HEK293T (cell line): ENCODE measurements around the gene ADAMTSL2.

Experiments used
- ARNT ChIP-seq: fragments of 450-650 bp; IDR thresholded peaks from 2 replicates; pipeline ENCODE4 v1.6.1; 2017; ENCODE audit warnings: mild to moderate bottlenecking
- BHLHE40 ChIP-seq: fragments of 450-650 bp; IDR thresholded peaks from 2 replicates; pipeline ENCODE4 v1.6.1; 2016; ENCODE audit warnings: mild to moderate bottlenecking, moderate library complexity, borderline replicate concordance
- CTBP1 ChIP-seq: fragments of 450-650 bp; IDR thresholded peaks from 2 replicates; pipeline ENCODE4 v1.6.1; 2016; ENCODE audit warnings: borderline replicate concordance
- ELF4 ChIP-seq: fragments of 450-650 bp; IDR thresholded peaks from 2 replicates; pipeline ENCODE4 v1.6.1; 2017; ENCODE audit warnings: antibody characterized with exemption
- FOXA1 ChIP-seq: fragments of 450-650 bp; IDR thresholded peaks from 2 replicates; pipeline ENCODE4 v1.6.1; 2016; ENCODE audit warnings: mild to moderate bottlenecking
- FOXK2 ChIP-seq: fragments of 450-650 bp; IDR thresholded peaks from 2 replicates; pipeline ENCODE4 v1.6.1; 2016; ENCODE audit warnings: mild to moderate bottlenecking
- FOXM1 ChIP-seq: fragments of 450-650 bp; IDR thresholded peaks from 2 replicates; pipeline ENCODE4 v1.6.1; 2017; ENCODE audit warnings: mild to moderate bottlenecking, borderline replicate concordance
- HDGF ChIP-seq: fragments of 450-650 bp; IDR thresholded peaks from 2 replicates; pipeline ENCODE4 v1.6.1; 2017; ENCODE audit warnings: antibody characterized with exemption, borderline replicate concordance
- LEF1 ChIP-seq: fragments of 450-650 bp; IDR thresholded peaks from 2 replicates; pipeline ENCODE4 v1.6.1; 2017; ENCODE audit warnings: mild to moderate bottlenecking, borderline replicate concordance
- NFRKB ChIP-seq: fragments of 450-650 bp; IDR thresholded peaks from 2 replicates; pipeline ENCODE4 v1.6.1; 2016; ENCODE audit warnings: mild to moderate bottlenecking, moderate library complexity
- PKNOX1 ChIP-seq: fragments of 450-650 bp; IDR thresholded peaks from 2 replicates; pipeline ENCODE4 v1.6.1; 2016
- SP1 ChIP-seq: fragments of 450-650 bp; IDR thresholded peaks from 2 replicates; pipeline ENCODE4 v1.6.1; 2017
- SUZ12 ChIP-seq: fragments of 450-650 bp; IDR thresholded peaks from 2 replicates; pipeline ENCODE4 v1.6.1; 2016; ENCODE audit warnings: mild to moderate bottlenecking

- TF ChIP-seq PKNOX1 (no peak), SUZ12 (no peak), ARNT (no peak), SP1 (no peak), ELF4 (no peak), HDGF (no peak), BHLHE40 (no peak), CTBP1 (no peak), LEF1 (no peak), NFRKB (no peak), FOXK2 (no peak), FOXA1 (no peak), FOXM1 (no peak)
Observed at GRCh38 chr9:133488686-133489252, 45.7 kb upstream of the ADAMTSL2 start.
